ENCODE results near the gene BNC1.

Gene BNC1

GRCh38 chr15:83320844-83321243, 36.4 kb upstream of the BNC1 start:
- no peak for DNase-seq (ENCODE audit: low read depth)
- H3K4me3 ChIP-seq (ENCODE audit: control insufficient read depth, low read depth, low read length) = no peak overlapping the region
- no peak for TF ChIP-seq CTCF (IDR thresholded peaks at IDR 0.05; ENCODE audit: control insufficient read depth, insufficient read depth, low read depth, low read length, missing control alignments)

- peak; percentile 45 for DNase-seq (ENCODE audit: low read depth)
- H3K4me3 ChIP-seq (ENCODE audit: control insufficient read depth, low read depth, low read length) = no peak overlapping the region
- TF ChIP-seq CTCF (IDR thresholded peaks at IDR 0.05; ENCODE audit: control insufficient read depth, insufficient read depth, low read depth, low read length, missing control alignments) = no peak
These were observed 35.9 kb upstream of the BNC1 start for GRCh38 chr15:83320404-83320803.

- TF ChIP-seq CTCF (IDR thresholded peaks at IDR 0.05; ENCODE audit: control insufficient read depth, insufficient read depth, low read depth, low read length, missing control alignments) = no peak
- DNase-seq (ENCODE audit: low read depth) = no peak
- H3K4me3 ChIP-seq (ENCODE audit: control insufficient read depth, low read depth, low read length) = no peak overlapping the region
These were observed 35.3 kb upstream of the BNC1 start for GRCh38 chr15:83319771-83320170.

GRCh38 chr15:83318861-83319415, 34.5 kb upstream of the BNC1 start:
- no peak overlapping the region for H3K4me3 ChIP-seq (ENCODE audit: control insufficient read depth, low read depth, low read length)
- TF ChIP-seq CTCF (IDR thresholded peaks at IDR 0.05; ENCODE audit: control insufficient read depth, insufficient read depth, low read depth, low read length, missing control alignments) = no peak
- DNase-seq (ENCODE audit: low read depth) = no peak

- no peak for DNase-seq (ENCODE audit: low read depth)
- no peak for TF ChIP-seq CTCF (IDR thresholded peaks at IDR 0.05; ENCODE audit: control insufficient read depth, insufficient read depth, low read depth, low read length, missing control alignments)
- no peak overlapping the region for H3K4me3 ChIP-seq (ENCODE audit: control insufficient read depth, low read depth, low read length)
These were observed 33.6 kb upstream of the BNC1 start for GRCh38 chr15:83318036-83318435.

- no peak overlapping the region for H3K4me3 ChIP-seq (ENCODE audit: control insufficient read depth, low read depth, low read length)
- no peak for TF ChIP-seq CTCF (IDR thresholded peaks at IDR 0.05; ENCODE audit: control insufficient read depth, insufficient read depth, low read depth, low read length, missing control alignments)
- no peak for DNase-seq (ENCODE audit: low read depth)
These were observed 27.6 kb upstream of the BNC1 start for GRCh38 chr15:83312071-83312470.

Data from AG09309 (cell line).